Measurements from ENCODE around the gene ABHD8.

DNA sequence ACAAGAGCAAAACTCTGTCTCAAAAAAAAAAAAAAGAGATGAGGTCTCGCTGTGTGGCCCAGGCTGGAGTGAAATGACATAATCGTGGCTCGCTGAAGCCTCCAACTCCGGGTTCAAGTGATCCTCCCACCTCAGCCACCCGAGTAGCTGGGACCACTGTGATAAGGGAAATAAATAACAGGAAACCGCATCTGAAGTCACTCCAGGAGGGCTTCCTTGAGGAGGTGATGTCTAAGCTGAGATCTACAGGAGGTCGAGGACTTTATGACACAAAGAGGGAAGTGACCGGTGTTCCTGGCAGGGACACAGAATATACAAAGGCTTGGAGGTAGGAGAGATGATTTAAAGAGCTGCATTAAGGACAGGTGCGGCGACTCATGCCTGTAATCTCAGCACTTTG is 48.6 kb downstream of the ABHD8 start:
- TF ChIP-seq, protein P1, sequence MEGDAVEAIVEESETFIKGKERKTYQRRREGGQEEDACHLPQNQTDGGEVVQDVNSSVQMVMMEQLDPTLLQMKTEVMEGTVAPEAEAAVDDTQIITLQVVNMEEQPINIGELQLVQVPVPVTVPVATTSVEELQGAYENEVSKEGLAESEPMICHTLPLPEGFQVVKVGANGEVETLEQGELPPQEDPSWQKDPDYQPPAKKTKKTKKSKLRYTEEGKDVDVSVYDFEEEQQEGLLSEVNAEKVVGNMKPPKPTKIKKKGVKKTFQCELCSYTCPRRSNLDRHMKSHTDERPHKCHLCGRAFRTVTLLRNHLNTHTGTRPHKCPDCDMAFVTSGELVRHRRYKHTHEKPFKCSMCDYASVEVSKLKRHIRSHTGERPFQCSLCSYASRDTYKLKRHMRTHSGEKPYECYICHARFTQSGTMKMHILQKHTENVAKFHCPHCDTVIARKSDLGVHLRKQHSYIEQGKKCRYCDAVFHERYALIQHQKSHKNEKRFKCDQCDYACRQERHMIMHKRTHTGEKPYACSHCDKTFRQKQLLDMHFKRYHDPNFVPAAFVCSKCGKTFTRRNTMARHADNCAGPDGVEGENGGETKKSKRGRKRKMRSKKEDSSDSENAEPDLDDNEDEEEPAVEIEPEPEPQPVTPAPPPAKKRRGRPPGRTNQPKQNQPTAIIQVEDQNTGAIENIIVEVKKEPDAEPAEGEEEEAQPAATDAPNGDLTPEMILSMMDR (conservative IDR thresholded peaks at IDR 0.05), result no peak
- no peak for TF ChIP-seq ZFX (IDR thresholded peaks at IDR 0.05)

All from C4-2B (cell line).